IMR-90 (cell line): ENCODE data around the gene ERC2. TPM values are rescaled to one million over a fixed set of nuclear protein-coding genes. Genes with fewer than 3 reads are reported as not detected.

ENCODE experiments used
- ATAC-seq: fragments of 200-7000 bp; cut with Tn5 transposase; 2 replicates; pipeline ENCODE4 v1.9.1; 2020; ENCODE audit warnings: low read depth, mild to moderate bottlenecking, moderate library complexity
- BruUV-seq: library from RNA; stranded (reverse); fragments of 400-500 nt; replicated peaks from 2 replicates; lab custom pipeline; 2021; lab: Mats Ljungman, UMichigan
- CTCF ChIA-PET: fragments of 300-600 bp; formaldehyde crosslinking; extraction: SDS; loops from one replicate; lab custom pipeline; 2021; ENCODE audit warnings: antibody characterized with exemption; lab: Yijun Ruan, JAX
- POLR2A ChIA-PET: fragments of 300-600 bp; sonication (Branson Sonifier 250); formaldehyde crosslinking; loops from one replicate; lab custom pipeline; 2022; ENCODE audit warnings: antibody characterized with exemption; ENCODE audit not compliant: unreplicated experiment; lab: Charles Lee
- DNase-seq: peaks from one replicate; pipeline ENCODE4 v3.0.0; 2013
- H2AFZ ChIP-seq: replicated peaks from 2 replicates; pipeline ENCODE3; 2013; ENCODE audit warnings: low read length, mild to moderate bottlenecking; ENCODE audit not compliant: poor library complexity
- H2AK5ac ChIP-seq: 2 replicates; pipeline ENCODE4 v1.6.1; 2013; ENCODE audit warnings: low read depth, low read length, inconsistent platforms
- H2AK9ac ChIP-seq: replicated peaks from 2 replicates; pipeline ENCODE3; 2013; ENCODE audit warnings: mild to moderate bottlenecking, low read depth, low read length, moderate library complexity; ENCODE audit not compliant: poor library complexity
- H2BK120ac ChIP-seq: 2 replicates; pipeline ENCODE4 v1.6.1; 2013; ENCODE audit warnings: low read depth, low read length, inconsistent platforms
- H2BK15ac ChIP-seq: 3 replicates; pipeline ENCODE4 v1.6.1; 2013; ENCODE audit warnings: low read depth, low read length, inconsistent platforms
- H2BK20ac ChIP-seq: 2 replicates; pipeline ENCODE4 v1.6.1; 2013; ENCODE audit warnings: low read depth, mild to moderate bottlenecking, inconsistent platforms, low read length, moderate library complexity
- H2BK5ac ChIP-seq: 2 replicates; pipeline ENCODE4 v1.6.1; 2013; ENCODE audit warnings: mild to moderate bottlenecking, low read depth, low read length, inconsistent platforms; ENCODE audit not compliant: poor library complexity, severe bottlenecking
- H3K14ac ChIP-seq: replicated peaks from 2 replicates; pipeline ENCODE4 v1.6.1; 2013; ENCODE audit warnings: low read depth, low read length, inconsistent platforms
- H3K18ac ChIP-seq: 2 replicates; pipeline ENCODE4 v1.6.1; 2013; ENCODE audit warnings: low read depth, low read length, control low read depth
- H3K23ac ChIP-seq: 2 replicates; pipeline ENCODE4 v1.6.1; 2013; ENCODE audit warnings: low read depth, low read length, inconsistent platforms
- H3K27ac ChIP-seq: 2 replicates; pipeline ENCODE4 v1.5.1; 2013; ENCODE audit warnings: mild to moderate bottlenecking, control low read depth, low read length; ENCODE audit not compliant: insufficient read depth
- H3K27me3 ChIP-seq: 2 replicates; pipeline ENCODE4 v1.6.1; 2013; ENCODE audit warnings: low read length; ENCODE audit not compliant: control insufficient read depth, insufficient read depth
- H3K36me3 ChIP-seq: 2 replicates; pipeline ENCODE4 v1.6.1; 2013; ENCODE audit warnings: low read length, mixed read lengths; ENCODE audit not compliant: control insufficient read depth, insufficient read depth
- H3K4ac ChIP-seq: 2 replicates; pipeline ENCODE4 v1.6.1; 2013; ENCODE audit warnings: low read depth, low read length, inconsistent platforms
- H3K4me1 ChIP-seq: 2 replicates; pipeline ENCODE4 v1.6.1; 2013; ENCODE audit warnings: low read length, mixed read lengths; ENCODE audit not compliant: control insufficient read depth, insufficient read depth
- H3K4me2 ChIP-seq: 2 replicates; pipeline ENCODE4 v1.6.1; 2013; ENCODE audit warnings: low read depth, mild to moderate bottlenecking, control low read depth, low read length, moderate library complexity
- H3K4me3 ChIP-seq: 2 replicates; pipeline ENCODE4 v1.5.1; 2013; ENCODE audit warnings: low read depth, mild to moderate bottlenecking, control low read depth, low read length, moderate library complexity; ENCODE audit not compliant: insufficient read depth
- H3K56ac ChIP-seq: 2 replicates; pipeline ENCODE4 v1.6.1; 2013; ENCODE audit warnings: low read length, inconsistent platforms; ENCODE audit not compliant: insufficient read depth; ENCODE audit errors: extremely low read depth
- H3K79me1 ChIP-seq, 2 experiments: 2 replicates each; pipeline ENCODE4 v1.6.1; 2013; ENCODE audit warnings: low read length in 2 of 2, inconsistent platforms in 1 of 2, low read depth in 1 of 2
- H3K9ac ChIP-seq: 2 replicates; pipeline ENCODE4 v1.6.1; 2013; ENCODE audit warnings: low read depth, low read length, control low read depth
- H3K9me1 ChIP-seq: 2 replicates; pipeline ENCODE4 v1.6.1; 2013; ENCODE audit warnings: low read length, inconsistent platforms; ENCODE audit not compliant: insufficient read depth
- H3K9me3 ChIP-seq: 2 replicates; pipeline ENCODE4 v1.6.1; 2013; ENCODE audit warnings: low read length; ENCODE audit not compliant: control insufficient read depth, insufficient read depth
- H4K20me1 ChIP-seq: 2 replicates; pipeline ENCODE4 v1.6.1; 2013; ENCODE audit warnings: low read length, inconsistent platforms; ENCODE audit not compliant: insufficient read depth
- H4K5ac ChIP-seq: 2 replicates; pipeline ENCODE4 v1.6.1; 2013; ENCODE audit warnings: mild to moderate bottlenecking, low read depth, low read length, control low read depth
- H4K8ac ChIP-seq, 2 experiments: 2 replicates each; pipeline ENCODE4 v1.6.1; 2013; ENCODE audit warnings: low read depth in 2 of 2, low read length in 2 of 2, control low read depth in 1 of 2, inconsistent platforms in 1 of 2
- H4K91ac ChIP-seq: 2 replicates; pipeline ENCODE4 v1.6.1; 2013; ENCODE audit warnings: low read depth, low read length, inconsistent platforms; ENCODE audit not compliant: insufficient read depth
- CEBPB ChIP-seq: IDR thresholded peaks from 2 replicates; pipeline ENCODE4 v1.6.1; 2012; ENCODE audit warnings: low read depth, low read length, improper control_type of control experiment
- CHD1 ChIP-seq: IDR thresholded peaks from 2 replicates; pipeline ENCODE4 v1.6.1; 2012; ENCODE audit warnings: low read depth, low read length, improper control_type of control experiment
- FOS ChIP-seq: fragments of 150-350 bp; IDR thresholded peaks from 2 replicates; pipeline ENCODE4 v1.6.1; 2016; ENCODE audit warnings: low read depth, low read length
- MAFK ChIP-seq: IDR thresholded peaks from 2 replicates; pipeline ENCODE4 v1.6.1; 2012; ENCODE audit warnings: low read depth, low read length, improper control_type of control experiment
- MAZ ChIP-seq: IDR thresholded peaks from 2 replicates; pipeline ENCODE4 v1.6.1; 2012; ENCODE audit warnings: low read depth, mild to moderate bottlenecking, low read length, improper control_type of control experiment, moderate library complexity, borderline replicate concordance
- MXI1 ChIP-seq: IDR thresholded peaks from 2 replicates; pipeline ENCODE4 v1.6.1; 2012; ENCODE audit warnings: low read depth, mild to moderate bottlenecking, low read length, moderate library complexity, borderline replicate concordance
- NFE2L2 ChIP-seq: fragments of 150-350 bp; IDR thresholded peaks from 2 replicates; pipeline ENCODE4 v1.6.1; 2016; ENCODE audit warnings: low read depth, mild to moderate bottlenecking, low read length
- POLR2A ChIP-seq: IDR thresholded peaks from 2 replicates; pipeline ENCODE4 v1.6.1; 2012; ENCODE audit warnings: mild to moderate bottlenecking, low read depth, low read length
- RAD21 ChIP-seq: IDR thresholded peaks from 2 replicates; pipeline ENCODE4 v1.6.1; 2012; ENCODE audit warnings: low read length, improper control_type of control experiment
- RCOR1 ChIP-seq: IDR thresholded peaks from 2 replicates; pipeline ENCODE4 v1.6.1; 2012; ENCODE audit warnings: mild to moderate bottlenecking, low read length, improper control_type of control experiment; ENCODE audit not compliant: insufficient replicate concordance
- SMC3 ChIP-seq: fragments of 150-350 bp; IDR thresholded peaks from 2 replicates; pipeline ENCODE4 v1.6.1; 2016; ENCODE audit warnings: low read depth, mild to moderate bottlenecking, antibody characterized with exemption, low read length, moderate library complexity
- WGBS, 2 experiments: methylation state at CpG; one replicate each; pipeline versions ENCODE4 v1.1.5 to v1.1.7; 2013; ENCODE audit warnings: missing lambda C conversion rate in 2 of 2; ENCODE audit not compliant: insufficient read length in 1 of 2; ENCODE audit errors: extremely low coverage in 2 of 2; 5-methylcytosine and 5-hydroxymethylcytosine counted together
- dilution Hi-C: fragments of 300-500 bp; cut with HindIII; formaldehyde crosslinking; loops from one replicate; pipeline ENCODE4 v1.14.3; 2018; ENCODE audit warnings: low sequenced_read_pairs; ENCODE audit not compliant: unreplicated experiment
- in situ Hi-C: fragments of 300-500 bp; cut with MboI; formaldehyde crosslinking; loops from 3 replicates; pipeline ENCODE4 v1.14.3; 2019; ENCODE audit warnings: low sequenced_read_pairs, inconsistent platforms, mixed read lengths
- intact Hi-C: fragments of 100-400 bp; cut with micrococcal nuclease; formaldehyde crosslinking; loops from 2 replicates; pipeline ENCODE4 v1.10.0; 2022
- polyA plus RNA-seq, 3 experiments: library from polyadenylated mRNA; depleted of rRNA; stranded (reverse); fragments of >200 nt; gene quantifications; 2 replicates each; pipeline ENCODE4 v1.2.3, GENCODE V29; 2012; ENCODE audit warnings: low replicate concordance in 1 of 3
- total RNA-seq: library from RNA; depleted of rRNA; stranded (reverse); fragments of >200 nt; gene quantifications from 2 replicates; pipeline ENCODE4 v1.2.3, GENCODE V29; 2012
- TF ChIP-seq, protein P1 (sequence below): fragments of 150-350 bp; IDR thresholded peaks from 2 replicates; pipeline ENCODE4 v1.6.1; 2017; ENCODE audit warnings: mild to moderate bottlenecking, antibody characterized with exemption, low read length, low read depth

Gene ERC2
- total and polyA plus RNA-seq, 2 of the 4 experiments (the other 2 are of a cell fraction), result 0.17 to 0.18 TPM

DNA sequence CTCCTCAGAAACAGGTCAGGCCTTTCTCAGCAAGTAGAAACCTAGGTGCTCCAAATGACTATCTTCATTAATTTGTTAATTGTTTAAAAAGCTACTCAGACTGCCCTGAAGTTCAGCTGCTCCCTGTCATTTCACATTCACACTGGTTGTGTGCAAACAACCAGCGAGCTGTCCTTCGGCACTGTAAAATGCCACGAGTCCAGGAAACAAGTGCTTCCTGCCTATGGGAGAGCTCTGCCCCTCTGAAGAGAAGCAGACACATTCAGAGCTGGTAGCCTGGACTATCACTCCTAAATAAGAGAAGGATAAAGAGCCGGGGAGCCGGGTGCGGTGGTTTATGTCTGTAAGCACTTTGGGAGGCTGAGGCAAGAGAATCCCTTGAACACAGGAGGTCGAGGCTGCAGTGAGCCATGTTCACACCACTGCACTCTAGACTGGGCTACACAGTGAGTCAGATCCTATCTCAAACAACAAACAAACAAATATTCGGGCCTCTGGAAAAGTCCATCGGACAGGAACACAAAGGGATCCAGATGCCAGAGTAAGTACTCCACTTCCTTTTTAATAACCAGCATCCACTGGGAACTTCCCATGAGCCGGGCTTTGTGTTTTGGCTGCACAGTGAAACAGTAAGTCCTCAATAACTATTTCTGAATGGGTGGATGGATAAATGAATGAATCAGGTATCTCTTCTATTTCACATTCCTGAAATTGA, 866.7 kb downstream of the ERC2 start:
- POLR2A ChIA-PET, result no interaction called here
- dilution Hi-C loops (no loop called here), intact Hi-C loops (no loop called here), in situ Hi-C loops (no loop called here)
- Histone ChIP-seq H3K9ac (no peak overlapping the region), H3K18ac (no peak overlapping the region), H4K20me1 (no peaks in the 10 kb centered on the region), H4K8ac (no peak overlapping the region), H2BK15ac (no peak overlapping the region), H2AK5ac (no peak overlapping the region), H2BK5ac (no peak overlapping the region), H3K4me2 (no peak overlapping the region), H2BK120ac (no peak overlapping the region), H4K5ac (no peak overlapping the region), H3K27ac (no peak overlapping the region), H3K79me1 (no peaks in the 10 kb centered on the region), H3K56ac (no peak overlapping the region), H3K23ac (no peak overlapping the region), H3K14ac (no peak overlapping the region), H3K9me3 (no peaks in the 10 kb centered on the region), H3K9me1 (no peaks in the 10 kb centered on the region), H2AK9ac (no peak overlapping the region), H3K4me1 (no peaks in the 10 kb centered on the region), H3K4ac (no peak overlapping the region), H3K27me3 (peaks cover 6% of the 10 kb centered on the region), H3K36me3 (no peaks in the 10 kb centered on the region), H3K4me3 (no peak overlapping the region), H2BK20ac (no peak overlapping the region), H4K91ac (no peak overlapping the region), H2AFZ (no peak overlapping the region)
- WGBS, 2 experiments, result 100% methylated on average over 1 of the region's 10 CpGs; no CpG with 5 or more reads in 1 of the 2 experiments
- no TSS peak for BruUV-seq
- DNase-seq (no peak), ATAC-seq (no peak)
- CTCF ChIA-PET, result interaction anchor here (0.8 kb wide), 1 partner anchor 9 kb away, joined by 3 read pairs; no protein-coding TSS in a partner anchor
- TF ChIP-seq RCOR1 (no peak), CHD1 (no peak), MXI1 (no peak), SMC3 (no peak), POLR2A (no peak), MAZ (no peak), CEBPB (no peak), FOS (no peak), MAFK (no peak), NFE2L2 (no peak), RAD21 (no peak)
- TF ChIP-seq, protein P1, sequence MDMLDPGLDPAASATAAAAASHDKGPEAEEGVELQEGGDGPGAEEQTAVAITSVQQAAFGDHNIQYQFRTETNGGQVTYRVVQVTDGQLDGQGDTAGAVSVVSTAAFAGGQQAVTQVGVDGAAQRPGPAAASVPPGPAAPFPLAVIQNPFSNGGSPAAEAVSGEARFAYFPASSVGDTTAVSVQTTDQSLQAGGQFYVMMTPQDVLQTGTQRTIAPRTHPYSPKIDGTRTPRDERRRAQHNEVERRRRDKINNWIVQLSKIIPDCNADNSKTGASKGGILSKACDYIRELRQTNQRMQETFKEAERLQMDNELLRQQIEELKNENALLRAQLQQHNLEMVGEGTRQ, result no peak
